Astrocyte (in vitro differentiated cells and primary cell): ENCODE results near the gene ADGRE2.

ENCODE experiments used
- EZH2 ChIP-seq: IDR thresholded peaks from 2 replicates; pipeline ENCODE4 v1.6.1; 2012; ENCODE audit warnings: mild to moderate bottlenecking, low read length, inconsistent platforms; ENCODE audit not compliant: insufficient read depth
- TF ChIP-seq, protein P1 (sequence below): IDR thresholded peaks from 2 replicates; pipeline ENCODE4 v1.5.1; 2011; ENCODE audit warnings: low read depth, mild to moderate bottlenecking, inconsistent platforms, low read length, moderate library complexity; ENCODE audit not compliant: insufficient read depth

DNA sequence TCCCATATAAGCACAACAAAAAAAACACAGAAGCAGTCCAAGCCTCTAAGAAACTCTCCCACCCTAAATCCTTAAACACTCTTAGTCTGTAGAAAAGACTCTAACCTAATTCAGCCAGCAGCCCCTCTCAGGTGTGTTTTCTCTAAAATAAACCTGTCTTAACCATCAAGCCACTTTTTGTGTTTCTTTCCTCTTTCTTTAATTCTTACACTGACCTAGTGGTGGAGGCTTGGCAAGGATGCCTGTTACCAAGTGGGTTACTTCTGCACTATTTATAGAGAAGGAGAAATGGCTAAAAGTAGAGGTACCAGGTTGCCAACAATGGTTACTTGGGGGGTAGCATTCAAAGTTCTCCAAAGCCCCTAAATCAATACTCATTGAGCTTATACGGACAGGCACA, 44.8 kb downstream of the ADGRE2 start:
- TF ChIP-seq, protein P1, sequence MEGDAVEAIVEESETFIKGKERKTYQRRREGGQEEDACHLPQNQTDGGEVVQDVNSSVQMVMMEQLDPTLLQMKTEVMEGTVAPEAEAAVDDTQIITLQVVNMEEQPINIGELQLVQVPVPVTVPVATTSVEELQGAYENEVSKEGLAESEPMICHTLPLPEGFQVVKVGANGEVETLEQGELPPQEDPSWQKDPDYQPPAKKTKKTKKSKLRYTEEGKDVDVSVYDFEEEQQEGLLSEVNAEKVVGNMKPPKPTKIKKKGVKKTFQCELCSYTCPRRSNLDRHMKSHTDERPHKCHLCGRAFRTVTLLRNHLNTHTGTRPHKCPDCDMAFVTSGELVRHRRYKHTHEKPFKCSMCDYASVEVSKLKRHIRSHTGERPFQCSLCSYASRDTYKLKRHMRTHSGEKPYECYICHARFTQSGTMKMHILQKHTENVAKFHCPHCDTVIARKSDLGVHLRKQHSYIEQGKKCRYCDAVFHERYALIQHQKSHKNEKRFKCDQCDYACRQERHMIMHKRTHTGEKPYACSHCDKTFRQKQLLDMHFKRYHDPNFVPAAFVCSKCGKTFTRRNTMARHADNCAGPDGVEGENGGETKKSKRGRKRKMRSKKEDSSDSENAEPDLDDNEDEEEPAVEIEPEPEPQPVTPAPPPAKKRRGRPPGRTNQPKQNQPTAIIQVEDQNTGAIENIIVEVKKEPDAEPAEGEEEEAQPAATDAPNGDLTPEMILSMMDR = no peak
- no peak for TF ChIP-seq EZH2
